Epithelial cell of proximal tubule (primary cell): Measurements from ENCODE around the gene HAVCR1. TPM values are rescaled to one million over a fixed set of nuclear protein-coding genes. Genes with fewer than 3 reads are reported as not detected.

Experiments
- DNase-seq: peaks from one replicate; pipeline ENCODE4 v3.0.0-alpha.2; 2011; ENCODE audit warnings: low read depth
- H3K4me3 ChIP-seq: 2 replicates; pipeline ENCODE4 v1.5.1; 2011; ENCODE audit warnings: low read depth, mild to moderate bottlenecking, low read length
- CTCF ChIP-seq: conservative IDR thresholded peaks from 2 replicates; pipeline ENCODE4 v1.5.1; 2012; ENCODE audit warnings: low read depth, mild to moderate bottlenecking, low read length
- total RNA-seq: library from RNA; depleted of rRNA; stranded (reverse); fragments of >200 nt; gene quantifications from 2 replicates; pipeline ENCODE4 v1.2.3, GENCODE V29; 2015

The HAVCR1 gene
- total RNA-seq, 1 donor from 2014 or later, result 25.8 TPM

DNA sequence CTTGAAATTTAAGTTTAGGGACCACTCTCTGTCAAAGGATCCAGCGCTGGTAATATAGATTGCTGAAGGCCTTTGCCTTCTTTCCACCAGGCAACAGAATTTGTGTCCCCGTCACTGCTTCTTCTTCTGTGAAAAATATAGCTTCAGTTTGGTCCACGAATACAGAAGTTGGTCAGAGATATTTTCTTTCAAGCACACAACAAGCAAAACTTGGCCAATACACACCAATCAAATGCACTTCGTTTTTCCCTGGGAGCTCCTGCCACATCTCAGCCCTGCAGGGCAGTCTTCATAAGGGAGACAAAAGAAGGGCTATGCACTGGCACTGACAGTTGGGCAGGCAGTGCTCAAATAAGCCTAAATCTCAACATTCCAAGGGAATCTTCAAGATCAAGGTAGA is 27.0 kb upstream of the HAVCR1 start:
- TF ChIP-seq CTCF, result no peak
- H3K4me3 ChIP-seq, result no peak overlapping the region
- DNase-seq, result no peak

DNA sequence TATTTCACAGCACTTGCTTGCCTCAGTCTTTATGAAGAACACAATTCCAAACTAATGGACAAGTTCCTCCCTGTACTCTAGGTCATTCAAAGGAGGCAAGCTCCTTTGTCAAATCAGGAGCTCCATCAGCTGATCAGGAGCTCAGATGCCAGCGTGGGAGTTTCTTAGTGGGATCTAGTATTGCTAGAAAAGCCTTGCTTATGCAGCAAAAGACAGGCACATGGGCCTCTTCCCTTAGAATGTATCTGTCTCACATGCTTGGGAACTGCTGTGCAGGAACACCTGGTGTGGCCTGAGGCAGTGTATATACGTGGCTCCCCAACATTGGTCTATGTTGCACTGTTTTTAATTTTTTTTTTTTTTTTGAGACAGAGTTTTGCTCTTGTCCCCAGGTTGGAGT is 21.4 kb upstream of the HAVCR1 start:
- no peak overlapping the region for H3K4me3 ChIP-seq
- no peak for TF ChIP-seq CTCF
- DNase-seq, result no peak

DNA sequence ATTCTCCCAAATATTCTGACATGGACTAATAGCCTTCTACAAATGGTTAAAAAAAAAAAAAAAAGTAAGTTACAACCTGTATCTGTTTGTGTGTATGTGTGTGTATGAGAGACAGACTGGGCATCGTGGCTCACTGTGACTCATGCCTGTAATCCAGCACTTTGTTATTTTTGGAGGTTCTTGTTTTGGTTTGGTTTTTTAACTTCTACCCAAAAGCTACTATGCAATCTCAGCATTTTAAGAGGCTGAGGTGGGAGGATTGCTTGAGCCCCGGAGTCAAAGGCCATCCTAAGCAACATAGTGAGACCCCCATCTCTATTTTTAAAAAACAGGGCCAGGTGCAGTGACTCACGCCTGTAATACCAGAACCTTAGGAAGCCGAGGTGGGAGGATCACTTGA is 17.6 kb upstream of the HAVCR1 start:
- TF ChIP-seq CTCF, result no peak

GRCh38 chr5:157072508-157072907 is 13.6 kb upstream of the HAVCR1 start:
- TF ChIP-seq CTCF, result no peak
- no peak overlapping the region for H3K4me3 ChIP-seq
- no peak for DNase-seq

More for the DNA sequence above, 17.6 kb upstream of the HAVCR1 start:
- H3K4me3 ChIP-seq, result no peak overlapping the region
- no peak for DNase-seq

DNA sequence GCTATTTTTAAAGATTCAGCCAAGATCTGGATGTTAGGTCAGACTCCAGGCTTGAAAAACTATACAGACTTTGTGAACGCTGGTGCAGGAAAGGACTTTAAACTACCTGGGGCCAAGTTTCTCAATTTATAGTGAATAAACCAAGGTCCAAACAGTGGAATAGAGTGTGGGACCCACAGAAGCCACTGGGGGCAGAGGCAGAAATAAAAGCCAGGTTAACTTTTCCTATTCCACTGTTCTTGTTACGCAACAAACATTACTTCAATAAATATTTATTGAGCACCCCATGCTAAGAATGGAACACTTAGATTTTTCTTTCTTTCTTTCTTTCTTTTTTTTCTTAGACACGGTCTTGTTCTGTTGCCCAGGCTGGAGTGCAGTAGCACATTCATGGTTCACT is 11.0 kb upstream of the HAVCR1 start:
- DNase-seq, result no peak
- no peak overlapping the region for H3K4me3 ChIP-seq
- peak; percentile 39 for TF ChIP-seq CTCF

- DNase-seq, result no peak
- no peak overlapping the region for H3K4me3 ChIP-seq
- no peak for TF ChIP-seq CTCF
These were observed 9.9 kb upstream of the HAVCR1 start for GRCh38 chr5:157068785-157069184.

- no peak overlapping the region for H3K4me3 ChIP-seq
- DNase-seq, result no peak
- no peak for TF ChIP-seq CTCF
These were observed 9.4 kb upstream of the HAVCR1 start for GRCh38 chr5:157068339-157068738.
